ENCODE results near the gene LRRFIP2.

The LRRFIP2 gene

GRCh38 chr3:37103103-37103808, 71.1 kb downstream of the LRRFIP2 start:
- Histone ChIP-seq H3K9ac (ENCODE audit: insufficient read length, low read depth) (no peak overlapping the region), H3K9me3 (ENCODE audit: insufficient read depth, low read length) (no peaks in the 10 kb centered on the region), H3K4me1 (ENCODE audit: insufficient read depth, insufficient read length) (no peaks in the 10 kb centered on the region), H3K36me3 (ENCODE audit: insufficient read depth, insufficient read length, low read length) (peaks cover 2% of the 10 kb centered on the region), H3K4me3 (ENCODE audit: insufficient read length, low read depth) (no peak overlapping the region), H3K27me3 (ENCODE audit: insufficient read depth, insufficient read length) (no peaks in the 10 kb centered on the region)
- DNase-seq (ENCODE audit: low read depth, low spot score): no peak
- no peak for TF ChIP-seq SUZ12 (IDR thresholded peaks at IDR 0.05; ENCODE audit: extremely low read depth, insufficient read depth, insufficient read length)
- TF ChIP-seq ZNF274 (IDR thresholded peaks at IDR 0.05; ENCODE audit: low read depth, low read length): no peak
- TF ChIP-seq YY1 (IDR thresholded peaks at IDR 0.05; ENCODE audit: insufficient read depth, insufficient read length): no peak

- Histone ChIP-seq H3K4me3 (ENCODE audit: insufficient read length, low read depth) (no peak overlapping the region), H3K9me3 (ENCODE audit: insufficient read depth, low read length) (no peaks in the 10 kb centered on the region), H3K27me3 (ENCODE audit: insufficient read depth, insufficient read length) (no peaks in the 10 kb centered on the region), H3K36me3 (ENCODE audit: insufficient read depth, insufficient read length, low read length) (peaks cover 2% of the 10 kb centered on the region), H3K9ac (ENCODE audit: insufficient read length, low read depth) (no peak overlapping the region), H3K4me1 (ENCODE audit: insufficient read depth, insufficient read length) (no peaks in the 10 kb centered on the region)
- no peak for DNase-seq (ENCODE audit: low read depth, low spot score)
- TF ChIP-seq ZNF274 (IDR thresholded peaks at IDR 0.05; ENCODE audit: low read depth, low read length) (no peak), YY1 (IDR thresholded peaks at IDR 0.05; ENCODE audit: insufficient read depth, insufficient read length) (no peak), SUZ12 (IDR thresholded peaks at IDR 0.05; ENCODE audit: extremely low read depth, insufficient read depth, insufficient read length) (no peak)
Observed at GRCh38 chr3:37100411-37100810, 74.0 kb downstream of the LRRFIP2 start.

GRCh38 chr3:37099469-37099868, 74.9 kb downstream of the LRRFIP2 start:
- TF ChIP-seq YY1 (IDR thresholded peaks at IDR 0.05; ENCODE audit: insufficient read depth, insufficient read length) (no peak), SUZ12 (IDR thresholded peaks at IDR 0.05; ENCODE audit: extremely low read depth, insufficient read depth, insufficient read length) (no peak), ZNF274 (IDR thresholded peaks at IDR 0.05; ENCODE audit: low read depth, low read length) (no peak)
- DNase-seq (ENCODE audit: low read depth, low spot score): no peak
- no peaks in the 10 kb centered on the region for H3K4me1 ChIP-seq (ENCODE audit: insufficient read depth, insufficient read length)
- H3K9ac ChIP-seq (ENCODE audit: insufficient read length, low read depth): no peak overlapping the region
- H3K9me3 ChIP-seq (ENCODE audit: insufficient read depth, low read length): no peaks in the 10 kb centered on the region
- no peaks in the 10 kb centered on the region for H3K27me3 ChIP-seq (ENCODE audit: insufficient read depth, insufficient read length)
- H3K4me3 ChIP-seq (ENCODE audit: insufficient read length, low read depth): no peak overlapping the region
- H3K36me3 ChIP-seq (ENCODE audit: insufficient read depth, insufficient read length, low read length): peaks cover 7% of the 10 kb centered on the region

GRCh38 chr3:37098884-37099283, 75.5 kb downstream of the LRRFIP2 start:
- Histone ChIP-seq H3K27me3 (ENCODE audit: insufficient read depth, insufficient read length) (no peaks in the 10 kb centered on the region), H3K4me1 (ENCODE audit: insufficient read depth, insufficient read length) (no peaks in the 10 kb centered on the region), H3K9me3 (ENCODE audit: insufficient read depth, low read length) (no peaks in the 10 kb centered on the region), H3K36me3 (ENCODE audit: insufficient read depth, insufficient read length, low read length) (peaks cover 8% of the 10 kb centered on the region), H3K4me3 (ENCODE audit: insufficient read length, low read depth) (no peak overlapping the region), H3K9ac (ENCODE audit: insufficient read length, low read depth) (no peak overlapping the region)
- TF ChIP-seq SUZ12 (IDR thresholded peaks at IDR 0.05; ENCODE audit: extremely low read depth, insufficient read depth, insufficient read length) (no peak), YY1 (IDR thresholded peaks at IDR 0.05; ENCODE audit: insufficient read depth, insufficient read length) (no peak), ZNF274 (IDR thresholded peaks at IDR 0.05; ENCODE audit: low read depth, low read length) (no peak)
- no peak for DNase-seq (ENCODE audit: low read depth, low spot score)

- H3K27me3 ChIP-seq (ENCODE audit: insufficient read depth, insufficient read length): no peaks in the 10 kb centered on the region
- no peak for TF ChIP-seq ZNF274 (IDR thresholded peaks at IDR 0.05; ENCODE audit: low read depth, low read length)
- no peak for TF ChIP-seq YY1 (IDR thresholded peaks at IDR 0.05; ENCODE audit: insufficient read depth, insufficient read length)
- no peak for TF ChIP-seq SUZ12 (IDR thresholded peaks at IDR 0.05; ENCODE audit: extremely low read depth, insufficient read depth, insufficient read length)
- H3K9me3 ChIP-seq (ENCODE audit: insufficient read depth, low read length): no peaks in the 10 kb centered on the region
- no peak overlapping the region for H3K4me3 ChIP-seq (ENCODE audit: insufficient read length, low read depth)
- DNase-seq (ENCODE audit: low read depth, low spot score): no peak
- no peaks in the 10 kb centered on the region for H3K4me1 ChIP-seq (ENCODE audit: insufficient read depth, insufficient read length)
- H3K9ac ChIP-seq (ENCODE audit: insufficient read length, low read depth): no peak overlapping the region
- peaks cover 8% of the 10 kb centered on the region for H3K36me3 ChIP-seq (ENCODE audit: insufficient read depth, insufficient read length, low read length)
Observed at GRCh38 chr3:37097776-37098175, 76.6 kb downstream of the LRRFIP2 start.

- Histone ChIP-seq H3K4me3 (ENCODE audit: insufficient read length, low read depth) (no peak overlapping the region), H3K9ac (ENCODE audit: insufficient read length, low read depth) (no peak overlapping the region), H3K36me3 (ENCODE audit: insufficient read depth, insufficient read length, low read length) (peaks cover 11% of the 10 kb centered on the region), H3K27me3 (ENCODE audit: insufficient read depth, insufficient read length) (no peaks in the 10 kb centered on the region), H3K9me3 (ENCODE audit: insufficient read depth, low read length) (no peaks in the 10 kb centered on the region), H3K4me1 (ENCODE audit: insufficient read depth, insufficient read length) (no peaks in the 10 kb centered on the region)
- DNase-seq (ENCODE audit: low read depth, low spot score): no peak
- TF ChIP-seq ZNF274 (IDR thresholded peaks at IDR 0.05; ENCODE audit: low read depth, low read length) (no peak), YY1 (IDR thresholded peaks at IDR 0.05; ENCODE audit: insufficient read depth, insufficient read length) (no peak), SUZ12 (IDR thresholded peaks at IDR 0.05; ENCODE audit: extremely low read depth, insufficient read depth, insufficient read length) (no peak)
Observed at GRCh38 chr3:37096975-37097374, 77.4 kb downstream of the LRRFIP2 start.

- Histone ChIP-seq H3K36me3 (ENCODE audit: insufficient read depth, insufficient read length, low read length) (peaks cover 16% of the 10 kb centered on the region), H3K4me1 (ENCODE audit: insufficient read depth, insufficient read length) (no peaks in the 10 kb centered on the region), H3K9ac (ENCODE audit: insufficient read length, low read depth) (no peak overlapping the region), H3K4me3 (ENCODE audit: insufficient read length, low read depth) (no peak overlapping the region), H3K27me3 (ENCODE audit: insufficient read depth, insufficient read length) (no peaks in the 10 kb centered on the region), H3K9me3 (ENCODE audit: insufficient read depth, low read length) (no peaks in the 10 kb centered on the region)
- DNase-seq (ENCODE audit: low read depth, low spot score): peak; percentile 27
- TF ChIP-seq ZNF274 (IDR thresholded peaks at IDR 0.05; ENCODE audit: low read depth, low read length) (no peak), SUZ12 (IDR thresholded peaks at IDR 0.05; ENCODE audit: extremely low read depth, insufficient read depth, insufficient read length) (no peak), YY1 (IDR thresholded peaks at IDR 0.05; ENCODE audit: insufficient read depth, insufficient read length) (no peak)
Observed at GRCh38 chr3:37096288-37096687, 78.1 kb downstream of the LRRFIP2 start.

Measured in NT2/D1 (cell line).